Posterior vena cava (tissue), 2 donors: Measurements from ENCODE around the gene TBX5. TPM values are rescaled to one million over a fixed set of nuclear protein-coding genes. Genes with fewer than 3 reads are reported as not detected.
"Not testable (repeated sequence)": the region's sequence is repeated elsewhere in the genome, so short reads cannot be mapped to it uniquely, and the experiment has no call there.

Experiments used
- DNase-seq: peaks from one replicate; pipeline ENCODE4 v3.0.0-alpha.2; 2020; ENCODE audit warnings: low spot score
- intact Hi-C, 2 donors: fragments of 100-400 bp; cut with DNase I; formaldehyde crosslinking; loops; one replicate each; pipeline versions ENCODE4 v1.14.1 to v1.14.2; 2022 to 2023
- total RNA-seq, 2 donors: library from RNA; stranded (reverse); fragmentation: NEBNext Ultra II Directional; extraction: Animal tissue kit (Norgen Biotek cat#: 25700); gene quantifications; one replicate each; pipeline ENCODE4 v1.2.1, GENCODE V29; 2021
- donor health status: DM: yes; HTN: yes; CAD: no.
- donor health status: DM: yes; HTN: yes; CAD: no.

Gene TBX5
- total RNA-seq, 2 donors from 2014 or later: not detected

GRCh38 chr12:114396153-114396868, 9.6 kb downstream of the TBX5 start:
- peak; percentile 53 for DNase-seq
- intact Hi-C loops: no loop called here

- intact Hi-C loops: no loop called here
- peak; percentile 56 for DNase-seq
Measured at GRCh38 chr12:114395755-114396152, 10.2 kb downstream of the TBX5 start.

GRCh38 chr12:114395233-114395632, 10.7 kb downstream of the TBX5 start:
- peak; percentile 50 for DNase-seq

GRCh38 chr12:114393569-114393968, 12.4 kb downstream of the TBX5 start:
- intact Hi-C loops: no loop called here
- DNase-seq: no peak

More at GRCh38 chr12:114395233-114395632, 10.7 kb downstream of the TBX5 start:
- intact Hi-C loops: no loop called here

GRCh38 chr12:114392909-114393308, 13.0 kb downstream of the TBX5 start:
- no peak for DNase-seq
- intact Hi-C loops: no loop called here

GRCh38 chr12:114391088-114391487, 14.9 kb downstream of the TBX5 start:
- DNase-seq: no peak
- intact Hi-C loops: no loop called here

GRCh38 chr12:114384739-114385138, 21.2 kb downstream of the TBX5 start:
- DNase-seq: no peak
- intact Hi-C loops: no loop called here

- intact Hi-C loops: no loop called here
- DNase-seq: no peak
Measured at GRCh38 chr12:114381177-114381576, 24.8 kb downstream of the TBX5 start.

- DNase-seq: no peak
- intact Hi-C loops: no loop called here
Measured at GRCh38 chr12:114371733-114372132, 34.2 kb downstream of the TBX5 start.

GRCh38 chr12:114371250-114371649, 34.7 kb downstream of the TBX5 start:
- no peak for DNase-seq
- intact Hi-C loops: no loop called here

GRCh38 chr12:114368685-114369452, 37.1 kb downstream of the TBX5 start:
- intact Hi-C loops: no loop called here
- DNase-seq: peak; percentile 83

- no peak for DNase-seq
- intact Hi-C loops: no loop called here
Measured at GRCh38 chr12:114361992-114362391, 44.0 kb downstream of the TBX5 start.

- intact Hi-C loops: no loop called here
- no peak for DNase-seq
Measured at GRCh38 chr12:114361545-114361944, 44.4 kb downstream of the TBX5 start.

GRCh38 chr12:114360485-114360884, 45.5 kb downstream of the TBX5 start:
- intact Hi-C loops: no loop called here
- no peak for DNase-seq

- intact Hi-C loops: no loop called here
- peak; percentile 79 for DNase-seq
Measured at GRCh38 chr12:114355389-114356088, 50.4 kb downstream of the TBX5 start.

GRCh38 chr12:114349239-114349638, 56.7 kb downstream of the TBX5 start:
- intact Hi-C loops, DNase-seq: not testable (repeated sequence)

GRCh38 chr12:114347861-114348260, 58.1 kb downstream of the TBX5 start:
- intact Hi-C loops: no loop called here
- no peak for DNase-seq

- DNase-seq: no peak
- intact Hi-C loops: no loop called here
Measured at GRCh38 chr12:114344831-114345230, 61.1 kb downstream of the TBX5 start.

GRCh38 chr12:114344303-114344663, 61.7 kb downstream of the TBX5 start:
- DNase-seq: no peak
- intact Hi-C loops: no loop called here

GRCh38 chr12:114343585-114344302, 62.2 kb downstream of the TBX5 start:
- DNase-seq: no peak
- intact Hi-C loops: no loop called here
